Epithelial cell of proximal tubule (primary cell): ENCODE data around the gene C1orf21. TPM values are rescaled to one million over a fixed set of nuclear protein-coding genes. Genes with fewer than 3 reads are reported as not detected.

Experiments
- DNase-seq: peaks from one replicate; pipeline ENCODE4 v3.0.0-alpha.2; 2011; ENCODE audit warnings: low read depth
- H3K4me3 ChIP-seq: 2 replicates; pipeline ENCODE4 v1.5.1; 2011; ENCODE audit warnings: low read depth, mild to moderate bottlenecking, low read length
- CTCF ChIP-seq: conservative IDR thresholded peaks from 2 replicates; pipeline ENCODE4 v1.5.1; 2012; ENCODE audit warnings: low read depth, mild to moderate bottlenecking, low read length
- total RNA-seq: library from RNA; depleted of rRNA; stranded (reverse); fragments of >200 nt; gene quantifications from 2 replicates; pipeline ENCODE4 v1.2.3, GENCODE V29; 2015

Gene C1orf21
- total RNA-seq, 1 donor from 2014 or later, result 2.3 TPM

DNA sequence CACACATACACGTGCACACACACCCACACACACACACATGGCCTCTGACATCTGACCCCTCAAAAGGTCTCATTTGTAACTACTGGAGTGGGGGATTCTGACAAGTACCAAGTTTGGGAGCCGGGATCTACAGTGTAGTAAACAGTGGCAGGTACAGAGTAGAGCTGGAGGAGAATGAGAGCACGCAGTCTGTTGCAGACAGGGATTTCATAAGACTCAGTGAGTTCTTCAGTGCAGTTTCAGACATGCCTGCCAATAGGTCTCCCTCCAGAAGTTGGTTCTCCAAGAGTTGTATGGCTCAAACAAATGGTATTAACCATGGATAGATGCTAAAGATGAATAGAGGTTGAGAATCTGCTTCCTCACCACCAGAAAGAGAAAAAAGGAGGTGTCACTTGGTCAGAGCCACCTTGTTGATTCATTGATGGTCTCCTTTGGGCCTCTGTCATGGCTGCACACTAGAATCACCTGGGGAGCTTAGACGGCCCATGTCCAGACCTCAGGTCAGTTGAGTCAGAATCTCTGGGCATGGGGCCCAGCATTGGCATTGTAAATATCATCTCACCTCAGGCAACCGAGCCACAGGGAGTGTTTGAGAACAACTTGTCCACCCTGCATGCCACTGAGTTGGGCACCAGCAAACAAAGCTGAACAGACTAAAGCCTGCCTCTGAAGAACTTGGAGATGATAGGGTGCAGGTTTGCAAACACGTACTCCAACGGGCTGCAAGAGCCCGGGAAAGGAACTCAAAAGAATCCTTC, 245.8 kb downstream of the C1orf21 start:
- DNase-seq, result no peak
- no peak for TF ChIP-seq CTCF
- H3K4me3 ChIP-seq, result no peak overlapping the region

GRCh38 chr1:184633785-184634184, 247.0 kb downstream of the C1orf21 start:
- no peak overlapping the region for H3K4me3 ChIP-seq
- no peak for TF ChIP-seq CTCF
- DNase-seq, result no peak

GRCh38 chr1:184634296-184634695, 247.5 kb downstream of the C1orf21 start:
- DNase-seq, result no peak

GRCh38 chr1:184635347-184635979, 248.6 kb downstream of the C1orf21 start:
- no peak overlapping the region for H3K4me3 ChIP-seq
- DNase-seq, result no peak
- no peak for TF ChIP-seq CTCF

More at GRCh38 chr1:184634296-184634695, 247.5 kb downstream of the C1orf21 start:
- TF ChIP-seq CTCF, result no peak
- no peak overlapping the region for H3K4me3 ChIP-seq

GRCh38 chr1:184635980-184636431, 249.2 kb downstream of the C1orf21 start:
- TF ChIP-seq CTCF, result no peak
- no peak overlapping the region for H3K4me3 ChIP-seq
- DNase-seq, result no peak

- no peak overlapping the region for H3K4me3 ChIP-seq
- TF ChIP-seq CTCF, result no peak
- DNase-seq, result no peak
Observed at GRCh38 chr1:184637664-184638240, 250.9 kb downstream of the C1orf21 start.
